Measurements from ENCODE around the gene IRF2BPL.

IRF2BPL gene

DNA sequence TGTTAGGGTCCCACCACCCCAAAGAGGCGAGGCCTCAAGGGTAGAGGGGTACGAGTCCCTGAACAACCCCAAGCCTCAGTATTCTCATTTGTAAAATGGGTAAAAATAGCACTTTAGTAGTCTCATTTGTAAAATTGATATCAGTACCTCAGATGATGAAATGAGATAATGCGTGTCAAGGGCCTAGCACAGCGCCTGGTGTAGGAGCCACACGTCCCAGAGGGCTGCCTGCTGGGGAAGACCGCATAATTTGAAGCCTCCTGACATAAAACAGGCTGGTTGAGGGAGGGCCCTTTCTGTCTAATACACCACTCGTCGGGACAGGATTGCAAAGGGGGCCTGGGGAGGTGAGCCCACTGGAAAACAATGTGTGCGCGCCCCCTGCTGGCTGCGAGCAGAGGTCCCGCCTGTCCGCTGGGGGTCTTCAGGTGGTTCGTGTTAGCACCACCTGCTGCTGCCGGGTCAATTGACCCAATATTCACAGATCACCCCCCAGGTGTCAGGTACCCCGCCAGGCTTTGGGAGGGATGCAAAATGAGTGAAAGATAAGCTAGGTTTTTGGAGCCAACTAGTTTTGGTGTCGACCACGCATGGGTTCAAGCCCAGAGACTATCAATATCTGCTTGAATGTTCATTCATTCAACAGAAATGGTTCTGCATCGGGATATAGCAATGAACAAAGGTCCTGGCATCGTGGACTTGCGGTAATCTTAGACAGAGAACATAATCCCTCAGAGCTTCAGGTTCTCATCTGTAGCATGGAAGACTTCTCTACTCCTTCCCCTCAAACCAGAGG is 24.7 kb upstream of the IRF2BPL start:
- peak; percentile 85 for DNase-seq

DNA sequence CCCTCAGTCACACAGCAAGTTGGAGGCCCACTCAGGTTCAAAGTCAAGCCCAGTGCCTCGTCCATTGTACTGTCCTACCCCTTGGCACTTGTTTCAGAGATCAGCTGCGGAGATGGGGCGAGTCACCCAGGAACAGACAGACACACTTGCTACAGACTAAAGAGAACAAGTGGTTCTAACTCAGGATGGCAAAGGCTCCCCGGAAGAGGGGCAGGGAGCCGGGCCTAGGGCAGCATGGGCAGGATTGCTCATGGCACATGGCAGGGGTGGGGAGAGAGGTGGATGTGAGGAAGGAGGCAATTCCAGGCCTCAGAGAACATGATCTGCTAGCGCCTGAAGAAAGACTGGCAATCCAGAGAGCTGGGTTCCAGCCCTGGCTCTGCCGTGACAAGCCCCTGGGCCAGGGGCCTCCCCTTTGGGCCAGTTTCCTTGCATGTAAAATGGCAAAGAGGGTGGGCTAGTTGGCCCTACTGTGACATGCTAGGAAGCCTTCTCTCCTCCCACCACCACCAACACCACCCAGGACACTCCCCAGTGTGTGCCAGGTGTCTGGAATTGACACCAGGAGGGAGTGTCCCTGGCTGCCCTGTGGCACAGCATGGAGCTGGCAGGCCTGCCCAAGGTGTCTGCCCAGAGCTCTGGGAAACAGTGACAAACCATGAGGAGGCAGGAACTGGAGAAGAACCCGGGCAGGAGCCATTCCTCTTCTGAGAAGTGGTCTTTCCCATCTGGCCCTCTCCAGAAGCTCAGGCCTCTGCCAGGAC is 24.0 kb upstream of the IRF2BPL start:
- DNase-seq, result no peak

DNA sequence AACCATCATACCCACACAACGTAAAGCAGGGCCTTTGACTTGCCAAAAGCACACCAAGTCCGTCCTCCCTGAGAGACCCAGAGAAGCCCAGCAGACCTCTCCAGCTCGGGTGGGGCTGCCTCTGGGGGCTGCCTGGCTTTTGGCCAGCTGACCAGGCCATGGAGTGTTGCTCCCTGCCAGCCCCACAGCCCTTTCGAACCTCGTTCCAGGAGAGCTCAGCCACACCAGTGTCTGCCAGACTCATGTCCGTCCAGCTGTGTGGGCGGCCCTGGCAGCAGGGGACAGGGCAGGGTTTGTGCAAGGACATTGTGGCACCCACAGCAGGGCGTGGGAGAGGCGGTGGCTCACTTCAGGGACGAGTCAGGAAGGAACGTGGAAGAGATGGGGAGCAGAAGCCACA is 22.6 kb upstream of the IRF2BPL start:
- no peak for DNase-seq

DNA sequence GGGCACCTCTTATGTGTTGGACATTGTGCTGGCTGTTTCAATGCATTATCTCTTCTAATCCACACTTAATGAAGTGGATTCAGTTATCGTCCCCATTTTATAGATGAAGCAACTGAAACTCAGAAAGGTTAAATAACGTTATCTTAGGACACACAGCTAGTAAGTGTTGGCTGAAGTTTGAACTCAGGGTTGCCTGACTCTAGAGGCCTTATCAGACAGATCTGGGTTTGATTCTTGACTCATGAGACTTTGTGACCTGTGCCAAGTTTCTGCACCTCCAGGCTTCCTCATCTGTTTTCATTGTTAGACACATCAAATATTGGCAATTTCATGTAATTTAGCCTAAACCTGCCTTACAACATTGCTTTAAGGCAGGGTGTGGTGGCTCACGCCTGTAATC is 18.2 kb upstream of the IRF2BPL start:
- DNase-seq, result no peak

DNA sequence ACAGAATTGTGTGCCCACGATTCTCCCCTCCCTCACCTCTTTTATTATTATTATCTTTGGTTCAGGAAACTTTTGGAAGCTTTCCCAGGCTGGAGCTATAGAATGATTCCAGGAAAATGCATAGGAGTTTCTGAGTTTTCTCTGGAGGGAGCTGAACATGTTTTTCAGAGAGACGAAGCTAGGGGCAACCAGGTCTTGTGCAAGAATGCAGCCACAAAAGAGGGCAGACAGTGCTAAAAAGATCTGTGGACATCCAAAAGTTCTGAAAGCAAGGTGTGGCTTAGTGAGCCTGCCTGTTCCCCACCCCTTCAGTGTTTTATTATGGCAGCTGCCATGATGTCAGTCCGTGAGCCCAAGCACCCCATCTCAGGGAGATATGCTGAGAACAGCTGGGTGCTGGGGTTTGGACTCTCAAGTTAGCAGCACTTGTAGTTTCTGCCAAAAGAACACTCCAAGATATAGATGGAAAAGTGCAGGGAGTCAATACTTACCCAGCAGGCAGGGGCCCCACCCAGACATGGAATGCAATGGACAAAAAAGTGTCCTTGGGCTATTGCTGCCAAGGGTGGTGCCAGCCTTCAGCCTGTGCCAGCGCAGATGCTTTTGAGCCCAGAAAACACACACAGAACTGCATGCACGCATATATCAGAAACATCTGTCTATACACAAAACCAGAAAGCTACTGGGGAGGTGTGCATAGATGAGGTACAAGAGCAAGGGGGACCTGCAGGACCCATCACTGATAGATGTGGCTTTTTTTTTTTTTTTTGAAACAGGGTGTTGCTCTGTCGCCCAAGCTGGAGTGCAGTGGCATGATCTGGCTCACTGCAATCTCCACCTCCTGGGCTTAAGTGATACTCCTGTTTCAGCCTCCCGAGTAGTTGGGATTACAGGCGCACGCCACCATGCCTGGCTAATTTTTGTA is 17.0 kb upstream of the IRF2BPL start:
- no peak for DNase-seq

DNA sequence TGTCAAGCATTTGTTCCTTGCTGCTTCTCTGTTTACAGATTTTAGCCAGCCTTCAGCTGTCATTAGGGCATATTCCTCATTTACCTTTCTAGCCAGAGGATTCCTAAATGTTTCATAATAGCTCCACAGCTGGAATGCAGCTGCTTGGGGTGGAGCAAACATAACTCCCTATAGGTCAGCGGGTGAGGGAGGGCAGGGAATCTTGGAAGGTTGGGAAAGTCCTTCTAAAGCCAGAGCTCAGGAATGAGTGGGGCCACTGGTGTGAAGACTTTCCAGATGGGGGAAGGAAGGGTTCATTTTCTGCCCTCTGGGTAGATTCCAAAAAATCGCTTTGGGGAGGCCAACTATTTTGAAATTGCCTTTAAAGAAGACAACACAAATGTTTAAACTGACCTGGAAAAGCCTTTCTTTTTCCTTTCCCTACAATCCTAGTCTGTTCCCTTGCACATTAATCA is 16.3 kb upstream of the IRF2BPL start:
- no peak for DNase-seq

DNA sequence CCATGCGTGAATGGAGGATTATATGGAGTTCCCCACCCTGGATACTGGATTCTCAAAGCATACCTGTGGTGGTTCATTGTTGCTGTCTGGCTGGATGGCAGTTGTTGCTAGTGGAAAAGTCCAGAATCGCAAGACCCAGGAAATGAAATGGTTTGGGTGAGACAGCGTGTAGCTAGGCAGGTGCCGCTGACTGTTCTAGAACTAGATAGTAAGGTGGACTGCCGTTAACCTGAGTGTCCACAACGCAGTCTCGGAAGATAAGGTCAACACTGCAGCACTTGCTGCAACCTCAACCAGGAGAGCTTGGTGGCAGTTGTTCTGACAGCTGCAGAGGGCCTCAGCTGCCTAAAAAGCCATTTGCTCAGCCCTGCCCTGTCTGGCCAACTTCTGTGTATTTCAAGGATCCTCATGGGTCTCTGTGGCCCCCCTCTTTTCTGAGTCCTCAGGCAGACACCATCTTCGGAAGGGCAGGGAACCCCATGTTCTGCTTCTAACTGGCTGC is 15.5 kb upstream of the IRF2BPL start:
- DNase-seq, result no peak

DNA sequence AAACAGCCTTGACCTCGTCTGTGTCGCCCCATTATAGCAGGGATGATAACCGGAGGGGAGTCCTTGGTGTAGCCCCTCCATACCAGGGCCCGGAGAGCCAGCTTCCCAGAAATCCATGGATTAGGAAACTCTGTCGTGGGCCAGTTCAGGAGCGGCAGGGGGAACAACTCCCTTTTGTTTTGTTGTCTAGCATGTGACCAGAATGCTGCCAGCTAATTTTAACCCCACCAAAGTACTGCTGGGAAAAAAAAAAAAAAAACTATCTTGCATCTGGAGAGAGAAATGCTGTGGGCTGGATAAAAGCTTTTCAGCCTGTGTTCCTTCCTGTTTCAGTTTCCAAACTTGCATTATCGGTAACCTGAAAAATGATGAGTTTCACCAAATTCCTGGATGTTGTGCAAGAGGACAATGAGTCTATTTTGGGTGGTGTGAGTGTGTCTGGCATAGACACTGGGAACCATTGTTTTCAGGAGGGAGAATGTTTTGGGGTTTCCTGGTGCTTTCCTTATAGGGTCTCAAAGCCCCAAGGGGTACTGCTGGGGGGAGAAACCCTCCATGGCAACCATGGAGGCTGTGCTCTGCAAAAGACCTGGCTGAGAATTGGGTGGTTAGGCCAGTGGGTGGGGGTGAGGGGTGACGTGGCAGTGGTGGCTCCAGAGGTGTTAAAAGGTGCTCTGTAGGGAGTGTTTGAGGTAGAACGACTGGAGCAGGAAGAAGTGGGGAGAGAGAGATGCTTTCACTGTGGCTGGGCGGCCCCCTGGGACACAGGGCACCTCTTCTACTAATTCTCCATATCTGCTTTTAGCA is 14.9 kb upstream of the IRF2BPL start:
- DNase-seq, result peak; percentile 72

DNA sequence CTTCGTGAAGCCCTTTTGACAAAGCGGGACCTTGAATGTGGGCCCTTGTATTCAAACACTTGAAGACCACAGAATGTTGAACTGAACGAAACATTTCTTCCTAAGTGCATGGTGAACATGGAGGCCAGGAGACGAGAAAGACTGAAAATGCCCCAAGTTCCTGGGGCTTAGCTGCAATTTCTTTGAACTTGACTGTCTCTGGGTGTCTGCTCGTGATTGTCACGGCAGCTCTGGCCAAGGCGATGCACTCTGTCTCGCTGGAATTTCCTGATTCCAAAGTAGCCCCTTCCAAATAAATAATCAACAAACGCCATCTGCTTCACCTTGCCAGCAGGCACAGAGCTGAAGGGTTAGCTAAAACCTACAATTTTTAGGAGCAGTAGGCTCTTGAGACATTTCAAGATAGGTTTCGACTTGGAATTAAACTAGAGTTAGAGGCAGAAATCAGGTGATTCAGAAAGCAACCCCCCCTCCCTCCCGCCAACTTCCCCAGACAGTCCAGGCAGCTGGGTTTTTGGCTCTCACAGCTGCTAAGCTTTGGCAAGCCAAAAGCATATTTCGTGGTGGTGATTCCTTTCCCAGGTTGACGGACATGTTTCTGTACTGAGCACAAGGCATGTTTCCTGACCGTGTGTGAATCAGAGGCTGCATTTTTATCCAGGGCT is 13.5 kb upstream of the IRF2BPL start:
- no peak for DNase-seq

DNA sequence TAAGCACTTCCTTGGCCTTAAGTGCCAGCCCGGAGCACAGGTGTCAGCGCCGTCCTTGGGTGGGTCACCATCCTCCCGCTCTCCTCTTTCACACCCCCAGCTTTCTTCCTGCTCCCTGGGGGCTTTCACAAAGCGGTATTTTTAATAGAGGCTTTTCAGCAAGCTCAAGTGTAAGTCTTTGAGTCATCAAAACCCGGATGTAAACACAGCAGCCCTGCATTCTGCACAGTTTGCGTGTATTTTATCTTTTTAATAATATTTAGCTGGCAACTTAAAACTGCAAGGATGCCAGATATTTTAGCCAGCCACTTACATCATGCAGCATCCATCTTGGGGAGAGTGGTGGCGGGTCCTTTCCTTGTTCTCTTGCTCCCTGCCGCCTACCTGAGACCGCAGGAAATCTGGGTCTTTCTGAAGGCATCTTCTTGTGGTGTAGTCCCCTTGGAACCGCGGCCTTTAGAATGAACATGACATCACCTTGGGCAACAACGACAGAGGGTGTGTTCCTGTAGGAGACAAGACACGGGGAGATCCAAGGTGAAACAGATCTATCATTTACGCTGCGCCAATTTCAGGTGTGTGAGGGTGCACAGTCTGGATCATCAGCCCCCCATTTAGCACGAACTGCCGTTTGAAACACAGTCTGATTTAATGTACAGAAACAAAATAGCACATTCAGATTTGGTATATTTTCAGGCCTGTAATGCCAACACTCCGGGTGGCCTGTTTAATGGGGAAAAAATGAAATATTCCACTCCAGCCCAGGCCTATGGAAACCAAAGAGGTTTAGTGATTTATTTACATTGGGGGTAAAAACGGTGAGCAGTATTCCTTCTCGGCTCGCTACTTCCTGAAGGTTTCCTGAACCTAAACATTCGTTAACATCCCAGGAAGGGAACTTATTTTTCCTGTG is 12.5 kb upstream of the IRF2BPL start:
- DNase-seq, result peak; percentile 64

DNA sequence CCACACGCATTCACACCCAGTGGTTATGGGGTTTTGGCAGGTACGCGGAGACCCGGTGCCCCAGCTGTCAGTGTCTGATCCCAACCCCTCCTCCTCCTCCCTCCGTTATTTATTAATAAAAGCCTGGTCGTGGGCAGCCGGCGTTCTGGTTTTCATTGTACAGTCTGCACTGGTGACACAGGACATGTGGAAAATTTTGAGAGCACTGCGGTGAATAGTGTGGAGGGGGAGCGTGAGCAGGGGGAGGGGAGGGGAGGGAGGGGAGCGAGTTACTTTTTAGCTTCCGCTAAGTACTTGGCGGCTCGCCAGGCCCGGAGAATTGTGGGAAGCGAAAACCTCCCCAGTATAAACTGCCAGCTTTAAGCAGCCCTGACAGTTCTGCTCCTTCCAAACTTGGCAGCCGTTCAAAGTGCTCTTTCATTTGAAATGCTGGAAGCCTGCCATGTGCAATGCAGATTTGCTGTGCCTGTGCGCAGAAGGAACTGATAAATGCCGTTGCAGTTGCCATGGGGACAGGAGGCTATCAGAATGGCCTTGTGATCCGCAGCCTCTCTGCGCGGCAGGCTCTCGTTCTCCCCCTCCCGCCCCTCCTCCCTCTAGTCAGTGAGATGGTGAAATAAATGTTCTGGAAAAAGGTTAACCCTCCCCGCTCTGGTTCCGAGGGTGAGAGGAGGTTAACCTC is 11.7 kb upstream of the IRF2BPL start:
- peak; percentile 95 for DNase-seq

DNA sequence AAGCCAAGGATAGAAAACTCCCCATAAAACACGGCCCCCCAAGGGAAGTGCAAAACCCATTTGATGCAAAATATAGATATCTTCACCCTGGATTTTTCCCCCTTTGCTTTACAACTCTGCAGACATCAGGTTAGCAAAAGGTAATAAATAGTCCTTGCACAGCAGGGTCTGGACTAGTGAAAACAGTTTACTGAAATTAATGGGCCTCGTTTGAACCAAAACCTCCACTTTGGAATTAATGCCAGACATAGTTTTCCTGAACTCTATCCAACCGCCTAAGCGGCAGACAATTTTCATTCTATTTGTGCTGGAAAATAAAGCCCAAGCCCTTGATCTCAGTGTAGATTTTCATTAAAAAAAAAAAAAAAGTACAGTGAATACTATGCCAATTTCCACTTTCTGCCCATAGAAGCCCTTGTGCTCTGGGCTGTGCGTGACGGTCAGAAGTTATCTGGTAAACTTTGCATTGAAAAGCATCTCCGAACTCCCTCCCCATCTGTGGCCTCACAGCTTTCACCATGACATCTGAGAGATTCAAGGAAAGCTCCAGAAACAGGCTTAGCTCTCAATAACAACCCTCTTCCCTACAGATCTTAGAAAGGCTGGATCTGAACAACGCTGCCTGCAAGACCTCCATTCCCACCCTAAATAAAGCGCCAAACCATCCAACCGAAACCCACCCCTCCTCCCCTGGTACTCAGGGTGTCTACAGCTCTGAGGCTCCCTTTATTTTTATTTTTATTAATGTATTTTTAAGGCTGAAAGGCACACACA is 11.0 kb upstream of the IRF2BPL start:
- no peak for DNase-seq

DNA sequence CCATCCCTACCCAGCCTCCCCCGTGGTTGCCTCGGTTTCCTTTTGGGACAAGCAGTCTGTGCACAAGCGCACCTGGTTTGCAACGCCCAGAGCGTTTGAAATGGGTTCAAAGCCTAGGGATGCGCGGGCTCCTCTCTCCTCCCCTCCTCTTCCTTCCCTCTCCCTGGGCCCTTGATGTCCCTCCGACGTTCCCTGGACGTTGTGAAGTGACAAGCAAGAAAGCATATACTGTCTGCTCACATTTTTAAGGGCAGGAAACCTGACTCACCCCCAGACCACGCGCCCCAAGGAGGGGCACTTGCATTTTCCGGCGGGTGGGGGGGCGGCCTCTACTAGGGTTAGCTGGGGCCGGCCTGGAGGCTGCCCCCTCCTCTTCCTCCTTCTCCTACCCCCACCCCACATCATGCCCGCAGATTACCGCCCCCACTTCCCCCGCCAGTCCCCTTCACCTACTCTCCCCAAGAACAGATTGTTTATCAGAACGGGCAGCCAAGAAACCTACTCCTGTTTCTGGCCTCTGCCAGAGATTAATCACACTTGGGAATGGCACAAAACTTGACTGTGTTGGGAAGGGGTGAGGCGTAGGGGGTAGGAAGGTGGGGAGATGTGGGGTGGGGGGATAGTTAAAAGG is 9.5 kb upstream of the IRF2BPL start:
- DNase-seq, result peak; percentile 72

DNA sequence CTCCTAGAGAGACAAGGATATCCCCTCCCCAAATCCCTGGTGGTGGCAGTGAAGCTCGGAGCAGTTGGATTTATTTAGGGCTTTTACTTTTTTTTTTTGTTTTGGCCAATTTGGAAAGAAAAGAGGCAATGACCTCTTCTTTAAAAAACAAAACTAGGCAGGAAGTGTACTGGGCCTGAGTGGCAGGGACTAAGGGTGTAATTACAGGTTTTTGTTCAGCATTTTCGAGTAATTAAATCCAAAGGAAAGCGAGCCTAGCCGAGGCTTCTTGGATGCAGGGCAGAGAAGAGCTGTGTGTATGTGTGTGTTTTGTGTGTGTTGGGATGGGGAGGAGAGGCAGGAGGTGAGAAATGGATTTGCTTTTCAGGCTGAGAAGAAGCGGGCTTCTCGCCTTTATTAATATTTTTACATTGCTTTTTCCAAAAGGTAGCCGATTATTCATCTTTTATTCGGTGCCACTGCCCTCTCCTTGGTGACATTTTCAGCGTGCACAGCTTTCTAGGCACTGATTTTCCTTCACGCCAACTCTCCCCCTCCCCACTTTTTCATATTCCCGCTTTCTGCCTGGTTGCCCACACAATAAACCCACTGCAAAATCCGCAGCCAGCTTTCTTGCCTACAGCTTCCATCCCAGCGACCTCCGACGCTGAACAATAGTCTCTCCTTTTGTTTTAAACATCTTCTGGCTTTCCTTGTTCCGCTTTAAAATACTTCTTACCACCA is 8.9 kb upstream of the IRF2BPL start:
- no peak for DNase-seq

DNA sequence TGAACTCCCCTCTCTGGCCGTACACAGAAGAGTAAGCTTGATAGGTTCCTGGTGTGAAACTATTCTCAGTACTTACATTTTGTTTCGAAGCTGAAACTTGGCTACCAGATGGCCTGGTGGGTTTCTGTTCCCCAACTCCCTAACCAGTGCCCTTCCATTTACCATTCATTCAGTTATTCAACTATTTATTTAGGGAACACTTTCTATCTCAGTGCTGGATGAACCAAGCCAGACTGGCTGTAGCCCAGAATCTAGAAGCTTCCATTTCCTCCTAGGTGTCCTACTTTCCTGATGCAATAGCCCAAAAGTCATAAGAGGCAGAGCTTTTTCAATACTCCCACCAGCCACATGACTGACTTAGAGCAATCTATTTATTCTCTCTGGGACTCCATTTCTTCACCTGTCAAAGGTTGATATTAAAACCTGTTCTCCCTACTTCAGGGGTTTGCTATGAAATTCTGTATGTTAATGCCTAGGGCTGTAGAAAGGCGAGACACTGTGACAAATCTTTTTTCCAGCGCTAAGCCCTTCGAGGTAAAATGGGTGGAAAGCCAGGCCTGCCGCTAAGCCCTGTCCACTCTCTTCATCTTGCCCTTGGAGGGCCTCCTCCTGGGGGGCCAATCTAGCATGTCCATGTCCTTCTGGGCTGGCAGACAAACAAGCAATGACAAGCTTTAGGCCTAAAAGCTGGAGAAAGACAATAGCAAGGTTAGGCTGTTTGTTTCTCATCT is 8.1 kb upstream of the IRF2BPL start:
- DNase-seq, result no peak

DNA sequence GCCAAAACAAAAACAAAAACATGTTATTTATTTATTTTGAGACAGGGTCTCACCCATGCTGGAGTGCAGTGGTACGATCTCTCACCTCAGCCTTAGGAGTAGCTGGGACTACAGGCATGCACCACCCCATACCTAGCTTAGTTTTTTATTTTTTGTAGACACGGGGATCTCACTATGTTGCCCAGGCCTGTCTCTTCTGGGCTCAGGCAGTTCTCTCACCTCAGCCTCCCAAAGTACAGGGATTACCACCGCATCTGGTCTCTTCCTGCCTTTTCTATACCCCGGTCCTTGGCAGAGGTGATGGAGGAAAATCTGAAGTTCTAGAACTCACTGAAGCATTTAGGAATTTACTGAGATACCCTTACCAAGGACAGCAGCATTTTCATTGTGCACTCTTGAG is 6.8 kb upstream of the IRF2BPL start:
- no peak for DNase-seq
